H1 (cell line): ENCODE measurements around the gene SLIT3. TPM values are rescaled to one million over a fixed set of nuclear protein-coding genes. Genes with fewer than 3 reads are reported as not detected.

Experiments used
- CTCF ChIA-PET: fragments of 300-600 bp; sonication (Branson Sonifier 250); formaldehyde crosslinking; loops from one replicate; lab custom pipeline; 2021; ENCODE audit not compliant: partially characterized antibody; lab: Charles Lee
- POLR2A ChIA-PET: fragments of 300-600 bp; sonication (Branson Sonifier 250); formaldehyde crosslinking; loops from one replicate; lab custom pipeline; 2021; ENCODE audit warnings: inconsistent platforms; ENCODE audit not compliant: partially characterized antibody; lab: Charles Lee
- DNase-seq, 2 experiments: peaks; one replicate each; pipeline versions ENCODE4 v3.0.0 to v3.0.0-alpha.2; 2010 to 2022; ENCODE audit warnings: low spot score in 2 of 2, low read depth in 1 of 2, mixed read lengths in 1 of 2
- FAIRE-seq: peaks from 2 replicates; lab custom pipeline; 2011; peaks lifted over from hg19 to GRCh38; lab: Jason Lieb, UNC
- H2AFZ ChIP-seq: 2 replicates; pipeline ENCODE4 v1.8.1; 2012; ENCODE audit warnings: low read length, inconsistent platforms
- H2AK5ac ChIP-seq: 2 replicates; pipeline ENCODE4 v1.6.1; 2013; ENCODE audit warnings: low read depth, low read length
- H2BK120ac ChIP-seq: replicated peaks from 2 replicates; pipeline ENCODE3; 2013; ENCODE audit warnings: low read depth, low read length, inconsistent platforms
- H2BK12ac ChIP-seq: 2 replicates; pipeline ENCODE4 v1.6.1; 2013; ENCODE audit warnings: low read depth, low read length
- H2BK15ac ChIP-seq: 2 replicates; pipeline ENCODE4 v1.6.1; 2013; ENCODE audit warnings: low read length
- H2BK20ac ChIP-seq: 2 replicates; pipeline ENCODE4 v1.6.1; 2013; ENCODE audit warnings: low read length
- H2BK5ac ChIP-seq: 2 replicates; pipeline ENCODE4 v1.6.1; 2013; ENCODE audit warnings: low read depth, low read length
- H3K14ac ChIP-seq: 2 replicates; pipeline ENCODE4 v1.6.1; 2013; ENCODE audit warnings: inconsistent platforms; ENCODE audit not compliant: insufficient read length
- H3K18ac ChIP-seq: 2 replicates; pipeline ENCODE4 v1.6.1; 2013; ENCODE audit warnings: low read length; ENCODE audit errors: extremely low read depth
- H3K23ac ChIP-seq: 2 replicates; pipeline ENCODE4 v1.6.1; 2013; ENCODE audit warnings: inconsistent platforms; ENCODE audit not compliant: insufficient read length
- H3K23me2 ChIP-seq: 2 replicates; pipeline ENCODE4 v1.6.1; 2013; ENCODE audit warnings: low read depth, low read length
- H3K27ac ChIP-seq: 2 replicates; pipeline ENCODE4 v1.6.1; 2011; ENCODE audit warnings: low read depth, low read length, inconsistent platforms
- H3K27me3 ChIP-seq, 4 experiments: replicated peaks in 1 of 4; 1 replicate in 1 of 4; 2 replicates in 3 of 4; pipeline versions ENCODE4 v1.6.1 to v1.8.1; 2011 to 2013; ENCODE audit warnings: low read length in 3 of 4, mild to moderate bottlenecking in 3 of 4, inconsistent platforms in 2 of 4, mixed read lengths in 2 of 4, moderate library complexity in 1 of 4; ENCODE audit not compliant: control insufficient read depth in 3 of 4, insufficient read depth in 3 of 4; ENCODE audit errors: extremely low read depth in 1 of 4
- H3K36me3 ChIP-seq, 4 experiments: 2 replicates each; pipeline versions ENCODE4 v1.6.1 to v1.8.1; 2011 to 2013; ENCODE audit warnings: mild to moderate bottlenecking in 4 of 4, low read length in 3 of 4, moderate library complexity in 2 of 4, control low read depth in 1 of 4, inconsistent platforms in 1 of 4; ENCODE audit not compliant: insufficient read depth in 4 of 4, control insufficient read depth in 2 of 4
- H3K4ac ChIP-seq: replicated peaks from 2 replicates; pipeline ENCODE3; 2013; ENCODE audit warnings: low read length, low read depth, mixed read lengths, inconsistent platforms; ENCODE audit not compliant: insufficient read length
- H3K4me1 ChIP-seq, 4 experiments: replicated peaks in 1 of 4; 1 replicate in 1 of 4; 2 replicates in 3 of 4; pipeline versions ENCODE4 v1.6.1 to v1.8.1; 2011 to 2013; ENCODE audit warnings: low read length in 3 of 4, inconsistent platforms in 2 of 4, mixed read lengths in 1 of 4; ENCODE audit not compliant: insufficient read depth in 4 of 4, control insufficient read depth in 3 of 4
- H3K4me2 ChIP-seq, 2 experiments: 2 replicates each; pipeline versions ENCODE4 v1.6.1 to v1.8.1; 2011 to 2013; ENCODE audit warnings: low read depth in 2 of 2, low read length in 2 of 2, control low read depth in 1 of 2, inconsistent platforms in 1 of 2, mild to moderate bottlenecking in 1 of 2; ENCODE audit not compliant: insufficient read depth in 1 of 2
- H3K4me3 ChIP-seq, 4 experiments: fragments of 200-600, 300-600 bp in 1 of 4; sonication (generic), shearing (Covaris generic), sonication (Bioruptor Twin) in 1 of 4; 2 replicates each; pipeline versions ENCODE4 v1.5.1 to v1.8.1; 2011 to 2016; ENCODE audit warnings: low read length in 4 of 4, low read depth in 3 of 4, control low read depth in 2 of 4, inconsistent platforms in 2 of 4, mild to moderate bottlenecking in 2 of 4, mixed read lengths in 1 of 4, moderate library complexity in 1 of 4; ENCODE audit not compliant: insufficient read depth in 2 of 4; ENCODE audit errors: extremely low read depth in 1 of 4
- H3K56ac ChIP-seq: replicated peaks from 2 replicates; pipeline ENCODE3; 2013; ENCODE audit warnings: low read depth, mild to moderate bottlenecking, mixed read lengths, low read length, inconsistent platforms; ENCODE audit not compliant: insufficient read length
- H3K79me1 ChIP-seq: 2 replicates; pipeline ENCODE4 v1.6.1; 2013; ENCODE audit warnings: low read depth, low read length, control low read depth
- H3K79me2 ChIP-seq, 2 experiments: 2 replicates each; pipeline versions ENCODE4 v1.6.1 to v1.8.1; 2012 to 2013; ENCODE audit warnings: low read length in 2 of 2, mild to moderate bottlenecking in 2 of 2, inconsistent platforms in 1 of 2; ENCODE audit not compliant: insufficient read depth in 2 of 2, control insufficient read depth in 1 of 2
- H3K9ac ChIP-seq, 4 experiments: replicated peaks in 1 of 4; 1 replicate in 1 of 4; 2 replicates in 3 of 4; pipeline versions ENCODE4 v1.6.1 to v1.8.1; 2011 to 2013; ENCODE audit warnings: low read depth in 3 of 4, low read length in 3 of 4, control low read depth in 2 of 4, mild to moderate bottlenecking in 2 of 4, moderate library complexity in 2 of 4, inconsistent platforms in 1 of 4; ENCODE audit errors: extremely low read depth in 1 of 4
- H3K9me3 ChIP-seq, 2 experiments: 2 replicates each; pipeline versions ENCODE4 v1.6.1 to v1.8.1; 2012 to 2013; ENCODE audit warnings: mild to moderate bottlenecking in 2 of 2, moderate library complexity in 2 of 2, control low read depth in 1 of 2, inconsistent platforms in 1 of 2, low read depth in 1 of 2, low read length in 1 of 2, mixed read lengths in 1 of 2; ENCODE audit not compliant: insufficient read depth in 2 of 2
- H4K20me1 ChIP-seq, 2 experiments: replicated peaks in 1 of 2; 2 replicates each; pipeline versions ENCODE3 to v1.8.1; 2011 to 2013; ENCODE audit warnings: inconsistent platforms in 2 of 2, low read length in 2 of 2, mild to moderate bottlenecking in 1 of 2; ENCODE audit not compliant: insufficient read depth in 2 of 2, control insufficient read depth in 1 of 2
- H4K5ac ChIP-seq: 2 replicates; pipeline ENCODE4 v1.6.1; 2013; ENCODE audit warnings: low read length, low read depth, mixed read lengths, inconsistent platforms; ENCODE audit not compliant: insufficient read length
- H4K8ac ChIP-seq: 2 replicates; pipeline ENCODE4 v1.8.0; 2013; ENCODE audit warnings: mild to moderate bottlenecking, moderate library complexity, low read length, inconsistent platforms; ENCODE audit not compliant: insufficient read depth; ENCODE audit errors: extremely low read depth
- H4K91ac ChIP-seq: replicated peaks from 2 replicates; pipeline ENCODE3; 2013; ENCODE audit warnings: low read length, mixed read lengths, inconsistent platforms; ENCODE audit not compliant: insufficient read length
- ATF3 ChIP-seq: IDR thresholded peaks from 2 replicates; pipeline ENCODE4 v1.6.1; 2011; ENCODE audit warnings: low read depth, mild to moderate bottlenecking, low read length; ENCODE audit not compliant: insufficient read depth
- BCL11A ChIP-seq, 2 experiments: IDR thresholded peaks; one replicate each; pipeline ENCODE4 v1.6.1; 2011; ENCODE audit warnings: low read depth in 2 of 2, low read length in 2 of 2, mild to moderate bottlenecking in 2 of 2
- CTCF ChIP-seq, 3 experiments: IDR thresholded peaks; 1 replicate in 2 of 3; 2 replicates in 1 of 3; pipeline versions ENCODE4 v1.5.1 to v1.6.1; 2011; ENCODE audit warnings: low read length in 3 of 3, mild to moderate bottlenecking in 3 of 3, inconsistent platforms in 2 of 3, low read depth in 1 of 3, moderate library complexity in 1 of 3; ENCODE audit not compliant: insufficient read depth in 1 of 3; ENCODE audit errors: control extremely low read depth in 1 of 3
- HDAC2 ChIP-seq, 2 experiments: fragments of 300-600 bp in 1 of 2; sonication (generic) in 1 of 2; IDR thresholded peaks; 2 replicates each; pipeline ENCODE4 v1.6.1; 2011 to 2012; ENCODE audit warnings: low read depth in 2 of 2, low read length in 2 of 2, mild to moderate bottlenecking in 2 of 2, moderate library complexity in 2 of 2, borderline replicate concordance in 1 of 2, inconsistent platforms in 1 of 2
- MAFK ChIP-seq: IDR thresholded peaks from 2 replicates; pipeline ENCODE4 v1.6.1; 2012; ENCODE audit warnings: low read depth, mild to moderate bottlenecking, improper control_type of control experiment, low read length
- SP1 ChIP-seq: IDR thresholded peaks from 2 replicates; pipeline ENCODE4 v1.6.1; 2011; ENCODE audit warnings: low read depth, low read length
- SRF ChIP-seq: IDR thresholded peaks from 2 replicates; pipeline ENCODE4 v1.6.1; 2011; ENCODE audit warnings: mild to moderate bottlenecking, low read depth, low read length, moderate library complexity
- TAF7 ChIP-seq: optimal IDR thresholded peaks from 2 replicates; pipeline ENCODE3; 2011; ENCODE audit warnings: low read depth, mild to moderate bottlenecking, inconsistent platforms, low read length, moderate library complexity, borderline replicate concordance
- YY1 ChIP-seq: IDR thresholded peaks from 2 replicates; pipeline ENCODE4 v1.6.1; 2011; ENCODE audit warnings: low read depth, mild to moderate bottlenecking, low read length
- WGBS, 2 experiments: shearing (Covaris generic) in 1 of 2; methylation state at CpG; one replicate each; pipeline versions ENCODE4 v1.1.6 to v1.1.7; 2013 to 2015; ENCODE audit warnings: low lambda C conversion rate in 2 of 2, mixed read lengths in 2 of 2, inconsistent platforms in 1 of 2, low coverage in 1 of 2, missing lambda C conversion rate in 1 of 2; ENCODE audit not compliant: insufficient replicate concordance in 2 of 2, insufficient coverage in 1 of 2, insufficient read length in 1 of 2; ENCODE audit errors: extremely low coverage in 1 of 2, missing lambda C conversion rate in 1 of 2; 5-methylcytosine and 5-hydroxymethylcytosine counted together
- polyA plus RNA-seq, 7 experiments: library from polyadenylated mRNA; depleted of rRNA in 3 of 7; stranded (reverse) in 5 of 7; unstranded in 2 of 7; fragments of >200 nt in 5 of 7; fragments of 200-250 nt in 2 of 7; gene quantifications; 1 replicate in 5 of 7; 2 replicates in 1 of 7; 4 replicates in 1 of 7; pipeline versions ENCODE4 v1.2.1 to v1.2.3, GENCODE V29; 2011 to 2013; ENCODE audit warnings: missing spikeins in 2 of 7, mixed read lengths in 2 of 7
- total RNA-seq: library from RNA; stranded (reverse); fragmentation: NEBNext Ultra II Directional; extraction: Animal tissue kit (Norgen Biotek cat#: 25700); gene quantifications from 2 replicates; pipeline ENCODE4 v1.2.1, GENCODE V29; 2021

Gene SLIT3
- total and polyA plus RNA-seq, 2 of the 8 experiments (the other 6 are each of a cell fraction or from before 2014, with no cell fraction given): 1.1 to 1.2 TPM

- Histone ChIP-seq H3K4me1 (peaks cover 3 to 13% (median 10%) of the 10 kb centered on the region in 4 experiments; a peak in 5 of 7 replicates), H2BK15ac (no peak overlapping the region; the same call in 1 of the 2 replicates), H3K36me3 (no peaks in the 10 kb centered on the region), H3K4ac (no peak overlapping the region), H3K56ac (no peak overlapping the region), H4K91ac (no peak overlapping the region), H3K23ac (no peak overlapping the region), H2BK20ac (no peak overlapping the region), H3K79me1 (no peaks in the 10 kb centered on the region), H2BK12ac (no peak overlapping the region; the same call in 1 of the 2 replicates), H3K4me3 (no peak overlapping the region), H3K9ac (no peak overlapping the region), H3K14ac (no peak overlapping the region), H3K9me3 (no peaks in the 10 kb centered on the region), H4K20me1 (no peaks in the 10 kb centered on the region), H2AK5ac (no peak overlapping the region), H4K8ac (no peak overlapping the region), H2BK5ac (no peak overlapping the region), H3K18ac (no peak overlapping the region), H2AFZ (no peak overlapping the region), H3K4me2 (no peak overlapping the region), H3K23me2 (no peaks in the 10 kb centered on the region; the same call in 1 of the 2 replicates), H3K27ac (no peak overlapping the region), H4K5ac (no peak overlapping the region), H3K27me3 (no peaks in the 10 kb centered on the region), H2BK120ac (no peak overlapping the region), H3K79me2 (no peaks in the 10 kb centered on the region)
- no peak for FAIRE-seq
- TF ChIP-seq TAF7 (no peak), ATF3 (no peak), SRF (no peak), SP1 (no peak), BCL11A (IDR thresholded peaks at IDR 0.05; ENCODE audit: low read depth in 2 of 2, low read length in 2 of 2) (no peak), HDAC2 (IDR thresholded peaks at IDR 0.05; ENCODE audit: borderline replicate concordance in 1 of 2, low read depth in 2 of 2, low read length in 2 of 2) (no peak), CTCF (IDR thresholded peaks at IDR 0.05; ENCODE audit: control extremely low read depth in 1 of 3, insufficient read depth in 1 of 3, low read depth in 1 of 3, low read length in 3 of 3) (no peak), MAFK (no peak), YY1 (no peak)
- 91% methylated on average over 4 of the region's 4 CpGs; no CpG with 5 or more reads in 1 of the 2 experiments for WGBS, 2 experiments
- CTCF ChIA-PET: interaction anchor here (1.0 to 3.9 kb wide), 13 partner anchors 9 to 298 kb away, joined by 3 to 29 read pairs (median 4); partner anchors contain the start of gene SLIT3
- POLR2A ChIA-PET: no interaction called here
- no peak for DNase-seq
Observed at GRCh38 chr5:169004551-169004950, 296.4 kb downstream of the SLIT3 start.
